Thyroid gland (tissue), 4 donors: Measurements from ENCODE around the gene ABCC2. TPM values are rescaled to one million over a fixed set of nuclear protein-coding genes. Genes with fewer than 3 reads are reported as not detected.
"Not testable (repeated sequence)": the region's sequence is repeated elsewhere in the genome, so short reads cannot be mapped to it uniquely, and the experiment has no call there.

Source experiments
- DNase-seq, 2 donors: peaks; one replicate each; pipeline ENCODE4 v3.0.0-alpha.2; 2019
- H3K27ac ChIP-seq, 3 donors: fragments of 200-600 bp; sonication (generic); 1 replicate in 2 of 3; 2 replicates in 1 of 3; pipeline ENCODE4 v1.5.1; 2016 to 2019; ENCODE audit warnings: mild to moderate bottlenecking in 1 of 3, moderate library complexity in 1 of 3
- H3K27me3 ChIP-seq: fragments of 200-600 bp; sonication (generic); one replicate; pipeline ENCODE4 v1.5.1; 2019
- H3K36me3 ChIP-seq, 2 donors: fragments of 200-600 bp; sonication (generic); one replicate each; pipeline ENCODE4 v1.5.1; 2016 to 2019
- H3K4me1 ChIP-seq, 2 donors: fragments of 200-600 bp; sonication (generic); one replicate each; pipeline ENCODE4 v1.5.1; 2017 to 2019
- H3K4me3 ChIP-seq, 3 donors: fragments of 200-600 bp; sonication (generic); replicated peaks in 1 of 3; 1 replicate in 2 of 3; 2 replicates in 1 of 3; pipeline ENCODE4 v1.5.1; 2016; ENCODE audit warnings: mild to moderate bottlenecking in 1 of 3
- H3K9me3 ChIP-seq: fragments of 200-600 bp; sonication (generic); one replicate; pipeline ENCODE4 v1.5.1; 2017
- CTCF ChIP-seq, 6 experiments: fragments of 200-600 bp in 3 of 6; fragments of 450-650 bp in 3 of 6; sonication (generic) in 3 of 6; IDR thresholded peaks; one replicate each; pipeline ENCODE4 v1.5.1; 2016 to 2019; ENCODE audit warnings: antibody characterized with exemption in 6 of 6, mild to moderate bottlenecking in 2 of 6, inconsistent platforms in 1 of 6, moderate library complexity in 1 of 6
- POLR2A ChIP-seq, 2 donors: fragments of 450-650 bp; IDR thresholded peaks; one replicate each; pipeline ENCODE4 v1.6.1; 2017; ENCODE audit warnings: antibody characterized with exemption in 2 of 2, mild to moderate bottlenecking in 2 of 2, moderate library complexity in 1 of 2
- WGBS, 2 donors: methylation state at CpG; one replicate each; pipeline ENCODE4 v1.1.5; 2017; 5-methylcytosine and 5-hydroxymethylcytosine counted together
- intact Hi-C: fragments of 100-400 bp; cut with DNase I; formaldehyde crosslinking; loops from one replicate; pipeline ENCODE4 v1.15.1; 2023
- total RNA-seq, 4 donors: library from RNA; depleted of rRNA; stranded (reverse); fragments of >200 nt; gene quantifications; one replicate each; pipeline ENCODE4 v1.2.3, GENCODE V29; 2016

Gene ABCC2
- total RNA-seq, 4 donors from 2014 or later, result 0.67 to 5.1 (median 1.1) TPM

- no peak overlapping the region for H3K27ac ChIP-seq
- H3K9me3 ChIP-seq, result no peaks in the 10 kb centered on the region
- H3K4me3 ChIP-seq, result no peak overlapping the region
- WGBS, 2 donors, result 49 to 51% methylated on average over 6 of the region's 6 CpGs
- H3K4me1 ChIP-seq, result no peaks in the 10 kb centered on the region
- TF ChIP-seq POLR2A (IDR thresholded peaks at IDR 0.05) (no peak), CTCF (IDR thresholded peaks at IDR 0.05) (peak in 3 of 6 experiments; percentile 16 to 26 (median 22))
- intact Hi-C loops, result no loop called here
- H3K27me3 ChIP-seq, result no peaks in the 10 kb centered on the region
- no peaks in the 10 kb centered on the region for H3K36me3 ChIP-seq
- no peak for DNase-seq
These were observed 72.4 kb downstream of the ABCC2 start for GRCh38 chr10:99854860-99855259.

GRCh38 chr10:99855479-99856071 lies 73.1 kb downstream of the ABCC2 start:
- DNase-seq, result no peak
- intact Hi-C loops, result no loop called here
- Histone ChIP-seq H3K27me3 (no peaks in the 10 kb centered on the region), H3K9me3 (no peaks in the 10 kb centered on the region), H3K36me3 (no peaks in the 10 kb centered on the region), H3K4me3 (no peak overlapping the region), H3K27ac (no peak overlapping the region), H3K4me1 (no peaks in the 10 kb centered on the region)
- no peak for TF ChIP-seq POLR2A (IDR thresholded peaks at IDR 0.05)
- TF ChIP-seq CTCF (IDR thresholded peaks at IDR 0.05), result no peak
- 86 to 91% methylated on average over 8 of the region's 8 CpGs for WGBS, 2 donors

DNA sequence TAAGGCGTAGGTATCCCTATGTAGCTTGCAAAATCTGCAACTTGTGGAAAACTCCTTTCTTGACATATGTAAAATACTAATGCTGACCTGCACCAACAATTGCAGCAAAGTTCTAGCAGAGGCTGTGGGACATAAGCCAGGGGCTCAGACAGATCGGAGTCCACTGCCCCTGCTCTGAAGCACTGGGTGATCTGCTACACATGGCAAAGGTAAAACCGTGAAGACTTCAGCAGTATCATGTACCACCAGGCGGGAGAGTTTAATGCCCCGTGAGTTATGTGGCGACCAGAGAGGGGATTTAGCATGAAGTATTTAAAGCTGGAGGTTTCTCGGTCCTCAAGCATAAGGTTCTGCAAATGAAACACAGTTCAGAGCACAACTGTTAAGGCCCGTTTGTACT lies 76.4 kb downstream of the ABCC2 start:
- H3K4me1 ChIP-seq, result no peaks in the 10 kb centered on the region
- no peak for DNase-seq
- no peaks in the 10 kb centered on the region for H3K9me3 ChIP-seq
- H3K27me3 ChIP-seq, result no peaks in the 10 kb centered on the region
- intact Hi-C loops, result no loop called here
- no peak overlapping the region for H3K4me3 ChIP-seq
- WGBS, 2 donors, result 91 to 96% methylated on average over 8 of the region's 8 CpGs
- TF ChIP-seq CTCF (IDR thresholded peaks at IDR 0.05) (no peak), POLR2A (IDR thresholded peaks at IDR 0.05) (no peak)
- H3K27ac ChIP-seq, result no peak overlapping the region
- no peaks in the 10 kb centered on the region for H3K36me3 ChIP-seq

DNA sequence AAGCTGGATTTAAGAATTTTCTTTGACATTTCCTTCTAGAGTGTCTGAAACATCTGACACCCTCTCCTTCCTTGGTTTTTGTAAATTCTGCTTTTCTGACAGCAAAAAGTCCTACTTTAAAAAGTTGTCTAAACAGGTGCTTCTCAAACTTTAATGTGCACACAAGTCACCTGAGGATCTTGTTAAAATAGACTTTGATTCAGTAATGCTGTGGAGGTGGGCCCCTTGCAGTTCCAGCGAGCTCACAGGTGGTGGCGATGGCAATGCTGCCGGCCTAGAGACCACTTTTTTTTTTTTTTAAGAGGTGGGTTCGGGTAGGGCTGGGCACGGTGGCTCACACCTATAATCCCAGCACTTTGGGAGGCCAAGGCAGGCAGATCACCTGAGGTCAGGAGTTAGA lies 77.1 kb downstream of the ABCC2 start:
- WGBS, 2 donors, result 23 to 29% methylated on average over 5 of the region's 5 CpGs
- no peak overlapping the region for H3K4me3 ChIP-seq
- no peaks in the 10 kb centered on the region for H3K9me3 ChIP-seq
- TF ChIP-seq POLR2A (IDR thresholded peaks at IDR 0.05) (no peak), CTCF (IDR thresholded peaks at IDR 0.05) (peak in 2 of 6 experiments; percentile 13 to 15)
- intact Hi-C loops, result no loop called here
- H3K27me3 ChIP-seq, result no peaks in the 10 kb centered on the region
- no peak for DNase-seq
- no peaks in the 10 kb centered on the region for H3K4me1 ChIP-seq
- no peak overlapping the region for H3K27ac ChIP-seq
- H3K36me3 ChIP-seq, result no peaks in the 10 kb centered on the region

DNA sequence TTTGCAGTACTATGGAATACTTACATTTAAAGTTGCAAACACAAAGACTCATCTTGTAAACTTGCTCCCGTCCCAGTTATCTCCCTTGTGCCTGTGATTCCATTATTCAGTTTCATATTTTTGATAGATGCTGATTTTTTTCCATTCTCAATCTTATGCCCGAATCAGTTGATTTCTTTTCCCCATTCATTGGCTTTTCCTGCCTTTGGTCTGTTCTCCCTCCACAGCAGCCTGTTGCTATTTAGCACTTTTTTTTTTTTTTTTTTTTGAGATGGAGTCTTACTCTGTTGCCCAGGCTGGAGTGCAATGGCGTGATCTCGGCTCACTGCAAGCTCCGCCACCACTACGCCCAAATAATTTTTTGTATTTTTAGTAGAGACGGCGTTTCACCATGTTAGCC lies 78.0 kb downstream of the ABCC2 start:
- Histone ChIP-seq H3K4me3 (no peak overlapping the region), H3K9me3 (no peaks in the 10 kb centered on the region), H3K27ac (no peak overlapping the region), H3K27me3 (no peaks in the 10 kb centered on the region), H3K4me1 (no peaks in the 10 kb centered on the region), H3K36me3 (no peaks in the 10 kb centered on the region)
- DNase-seq, result no peak
- intact Hi-C loops, result no loop called here
- 93 to 95% methylated on average over 8 of the region's 8 CpGs for whole genome bisulfite sequencing, 2 donors
- no peak for TF ChIP-seq POLR2A (IDR thresholded peaks at IDR 0.05)
- TF ChIP-seq CTCF (IDR thresholded peaks at IDR 0.05), result no peak

DNA sequence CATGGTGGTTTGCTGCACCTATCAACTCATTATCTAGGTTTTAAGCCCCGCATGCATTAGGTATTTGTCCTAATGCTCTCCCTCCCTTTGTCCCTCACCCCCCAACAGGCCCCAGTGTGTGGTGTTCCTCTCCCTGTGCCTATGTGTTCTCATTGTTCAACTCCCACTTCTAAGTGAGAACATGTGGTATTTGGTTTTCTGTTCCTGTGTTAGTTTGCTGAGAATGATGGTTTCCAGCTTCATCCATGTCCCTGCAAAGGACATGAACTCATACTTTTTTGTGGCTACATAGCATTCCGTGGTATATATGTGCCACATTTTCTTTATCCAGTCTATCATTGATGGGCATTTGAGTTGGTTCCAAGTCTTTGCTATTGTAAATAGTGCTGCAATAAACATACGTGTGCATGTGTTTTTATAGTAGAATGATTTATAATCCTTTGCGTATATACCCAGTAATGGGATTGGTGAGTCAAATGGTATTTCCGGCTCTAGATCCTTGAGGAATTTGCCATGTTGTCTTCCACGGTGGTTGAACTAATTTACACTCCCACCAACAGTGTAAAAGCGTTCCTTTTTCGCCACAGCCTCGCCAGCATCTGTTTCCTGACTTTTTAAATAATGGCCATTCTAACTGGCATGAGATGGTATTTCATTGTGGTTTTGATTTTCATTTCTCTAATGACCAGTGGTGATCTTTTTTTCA lies 81.2 kb downstream of the ABCC2 start:
- H3K27me3 ChIP-seq, H3K27ac ChIP-seq, H3K4me3 ChIP-seq, intact Hi-C loops, H3K4me1 ChIP-seq, H3K9me3 ChIP-seq, DNase-seq, H3K36me3 ChIP-seq: not testable (repeated sequence)
- 80 to 84% methylated on average over 9 of the region's 9 CpGs for WGBS, 2 donors

DNA sequence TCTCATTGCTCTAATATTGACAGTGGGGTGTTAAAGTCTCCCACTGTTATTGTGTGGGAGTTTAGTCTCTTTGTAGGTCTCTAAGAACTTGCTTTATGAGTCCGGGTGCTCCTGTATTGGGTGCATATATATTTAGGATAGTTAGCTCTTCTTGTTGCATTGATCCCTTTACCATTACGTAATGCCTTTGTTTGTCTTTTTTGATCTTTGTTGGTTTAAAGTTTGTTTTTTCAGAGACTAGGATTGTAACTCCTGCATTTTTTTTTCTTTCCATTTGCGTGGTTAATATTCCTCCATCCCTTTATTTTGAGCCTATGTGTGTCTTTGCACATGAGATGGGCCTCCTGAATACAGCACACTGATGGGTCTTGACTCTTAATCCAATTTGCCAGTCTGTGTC lies 84.8 kb downstream of the ABCC2 start:
- 63 to 95% methylated on average over 3 of the region's 3 CpGs for whole genome bisulfite sequencing, 2 donors
- intact Hi-C loops, DNase-seq: not testable (repeated sequence)

More for the DNA sequence above, 84.8 kb downstream of the ABCC2 start:
- H3K36me3 ChIP-seq, H3K4me3 ChIP-seq, H3K4me1 ChIP-seq, H3K27me3 ChIP-seq, H3K9me3 ChIP-seq, H3K27ac ChIP-seq: not testable (repeated sequence)
